Activated CD8-positive, alpha-beta T cell treated with anti-CD3 and anti-CD28 coated beads for 36 hours (primary cell): ENCODE measurements around the gene TSSK2. TPM values are rescaled to one million over a fixed set of nuclear protein-coding genes. Genes with fewer than 3 reads are reported as not detected.

ENCODE experiments used
- ATAC-seq: fragments of 200-7000 bp; cut with Tn5 transposase; one replicate; pipeline ENCODE4 v1.10.0; 2021; ENCODE audit warnings: mild to moderate bottlenecking, moderate library complexity
- CTCF ChIA-PET: fragments of 350-600 bp; sonication (Branson Sonifier 250); formaldehyde crosslinking; loops from one replicate; lab custom pipeline; 2021; ENCODE audit warnings: antibody characterized with exemption; lab: Charles Lee
- POLR2A ChIA-PET: fragments of 350-600 bp; sonication (Branson Sonifier 250); formaldehyde crosslinking; loops from one replicate; lab custom pipeline; 2021; ENCODE audit warnings: antibody characterized with exemption; lab: Charles Lee
- DNase-seq: peaks from one replicate; pipeline ENCODE4 v3.0.0-alpha.2; 2020
- H3K27ac Mint-ChIP-seq: one replicate; pipeline ENCODE4 v1.8.0; 2021; ENCODE audit warnings: mild to moderate bottlenecking, mixed read lengths
- H3K27me3 Mint-ChIP-seq: one replicate; pipeline ENCODE4 v1.8.0; 2021; ENCODE audit warnings: mixed read lengths
- H3K36me3 Mint-ChIP-seq: one replicate; pipeline ENCODE4 v1.8.0; 2021; ENCODE audit warnings: low read depth, mixed read lengths
- H3K4me1 Mint-ChIP-seq: one replicate; pipeline ENCODE4 v1.8.0; 2021; ENCODE audit warnings: low read depth, mixed read lengths
- H3K4me3 Mint-ChIP-seq: one replicate; pipeline ENCODE4 v1.8.0; 2021; ENCODE audit warnings: mild to moderate bottlenecking, moderate library complexity, mixed read lengths
- H3K9me3 Mint-ChIP-seq: one replicate; pipeline ENCODE4 v1.8.0; 2021; ENCODE audit warnings: mixed read lengths
- CTCF ChIP-seq: fragments of 200-600 bp; IDR thresholded peaks from one replicate; pipeline ENCODE4 v1.8.0; 2022; ENCODE audit warnings: antibody characterized with exemption, mild to moderate bottlenecking
- intact Hi-C: fragments of 100-400 bp; cut with micrococcal nuclease; formaldehyde crosslinking; loops from one replicate; pipeline ENCODE4 v1.10.0; 2022
- total RNA-seq, 2 experiments: library from RNA; stranded (reverse); gene quantifications; one replicate each; pipeline ENCODE4 v1.2.3, GENCODE V29; 2021

The TSSK2 gene
- total RNA-seq, 2 experiments from 2014 or later: not detected

- intact Hi-C loops: no loop called here
- no peaks in the 10 kb centered on the region for H3K9me3 Mint-ChIP-seq
- ChIA-PET POLR2A (interaction anchor here (1.0 to 1.3 kb wide), 2 partner anchors 17 kb away, joined by 3 to 6 read pairs; partner anchors contain the start of gene DGCR2), CTCF (interaction anchor here (0.5 kb wide), 1 partner anchor 18 kb away, joined by 3 read pairs; no protein-coding TSS in a partner anchor)
- peaks cover 9% of the 10 kb centered on the region for H3K4me1 Mint-ChIP-seq
- no peaks in the 10 kb centered on the region for H3K27me3 Mint-ChIP-seq
- H3K27ac Mint-ChIP-seq: no peak overlapping the region
- peaks cover 31% of the 10 kb centered on the region for H3K36me3 Mint-ChIP-seq
- no peak for TF ChIP-seq CTCF
- no peak overlapping the region for H3K4me3 Mint-ChIP-seq
- ATAC-seq: no peak
- DNase-seq: no peak
These were observed 7.3 kb downstream of the TSSK2 start for GRCh38 chr22:19138217-19139000.

DNA sequence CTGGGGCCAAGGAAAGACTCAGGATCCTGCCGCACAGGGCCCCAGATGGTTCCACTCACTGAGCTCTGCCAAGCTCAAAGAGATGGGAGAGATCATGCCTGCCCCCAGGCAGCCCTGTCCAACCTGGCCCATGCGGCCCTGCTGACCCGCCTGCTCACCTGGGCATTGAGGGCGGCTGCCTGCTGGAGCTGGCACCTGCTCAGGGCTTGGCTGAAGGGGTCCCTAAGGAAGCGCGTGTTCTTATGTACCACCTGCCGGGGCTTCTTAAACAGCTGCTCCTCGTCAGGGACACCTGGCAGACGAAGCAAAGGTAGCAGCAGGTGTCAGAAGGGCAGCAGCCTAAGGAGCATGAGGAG lies 7.9 kb downstream of the TSSK2 start:
- DNase-seq (no peak), ATAC-seq (no peak)
- Mint-ChIP-seq H3K9me3 (no peaks in the 10 kb centered on the region), H3K36me3 (peaks cover 33% of the 10 kb centered on the region), H3K27ac (no peak overlapping the region), H3K4me1 (peaks cover 12% of the 10 kb centered on the region), H3K27me3 (no peaks in the 10 kb centered on the region), H3K4me3 (no peak overlapping the region)
- TF ChIP-seq CTCF: no peak
- POLR2A ChIA-PET: interaction anchor here (1.0 to 1.3 kb wide), 2 partner anchors 17 kb away, joined by 3 to 6 read pairs; partner anchors contain the start of gene DGCR2
- intact Hi-C loops: no loop called here
- CTCF ChIA-PET: interaction anchor here (0.5 kb wide), 1 partner anchor 18 kb away, joined by 3 read pairs; no protein-coding TSS in a partner anchor

- H3K4me1 Mint-ChIP-seq: peaks cover 17% of the 10 kb centered on the region
- H3K36me3 Mint-ChIP-seq: peaks cover 37% of the 10 kb centered on the region
- no peak overlapping the region for H3K4me3 Mint-ChIP-seq
- no peak for DNase-seq
- CTCF ChIA-PET: no interaction called here
- POLR2A ChIA-PET: no interaction called here
- no peak for TF ChIP-seq CTCF
- no peak for ATAC-seq
- H3K27ac Mint-ChIP-seq: no peak overlapping the region
- no peaks in the 10 kb centered on the region for H3K27me3 Mint-ChIP-seq
- no peaks in the 10 kb centered on the region for H3K9me3 Mint-ChIP-seq
- intact Hi-C loops: no loop called here
These were observed 8.9 kb downstream of the TSSK2 start for GRCh38 chr22:19139974-19140373.

GRCh38 chr22:19142394-19142793 lies 11.3 kb downstream of the TSSK2 start:
- no peak for DNase-seq
- TF ChIP-seq CTCF: no peak
- POLR2A ChIA-PET: interaction anchor here (0.8 to 1.0 kb wide), 2 partner anchors 27 to 32 kb away, joined by 3 read pairs; no protein-coding TSS in a partner anchor
- Mint-ChIP-seq H3K27ac (no peak overlapping the region), H3K9me3 (no peaks in the 10 kb centered on the region), H3K4me3 (peak overlapping the region; percentile 33), H3K36me3 (peaks cover 23% of the 10 kb centered on the region), H3K4me1 (peaks cover 17% of the 10 kb centered on the region), H3K27me3 (no peaks in the 10 kb centered on the region)
- CTCF ChIA-PET: no interaction called here
- ATAC-seq: no peak
- intact Hi-C loops: no loop called here

DNA sequence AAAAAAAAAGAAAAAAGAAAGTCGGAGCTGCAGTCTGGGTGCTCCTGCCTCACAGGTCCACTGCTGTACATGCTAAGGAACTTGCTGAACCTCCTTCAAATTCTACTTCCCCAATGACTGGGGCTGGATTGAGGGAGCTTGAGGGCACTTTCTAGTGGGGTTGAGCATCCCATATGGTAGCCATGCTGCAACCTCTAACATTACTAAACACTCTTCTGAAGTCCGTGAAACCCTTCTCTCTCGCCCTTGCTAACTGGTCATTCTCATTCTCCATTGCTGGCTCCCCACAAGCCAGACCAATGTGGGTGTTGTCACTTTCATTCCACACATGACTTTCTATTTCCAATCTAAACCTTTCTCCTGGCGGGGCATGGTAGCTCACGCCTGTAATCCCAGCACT lies 12.1 kb downstream of the TSSK2 start:
- ATAC-seq (no peak), DNase-seq (no peak)
- Mint-ChIP-seq H3K4me3 (peak overlapping the region; percentile 92), H3K27me3 (peaks cover under 1% of the 10 kb centered on the region), H3K36me3 (peaks cover 20% of the 10 kb centered on the region), H3K27ac (no peak overlapping the region), H3K9me3 (no peaks in the 10 kb centered on the region), H3K4me1 (peaks cover 17% of the 10 kb centered on the region)
- ChIA-PET CTCF (interaction anchor here (0.7 to 1.8 kb wide), 6 partner anchors 11 to 99 kb away, joined by 3 to 8 read pairs (median 4); no protein-coding TSS in a partner anchor), POLR2A (interaction anchor here (0.9 to 1.9 kb wide), 3 partner anchors 10 to 39 kb away, joined by 3 to 4 read pairs (median 3); no protein-coding TSS in a partner anchor)
- no peak for TF ChIP-seq CTCF
- intact Hi-C loops: no loop called here
